CD4-positive, alpha-beta T cell treated with Interleukin-4 for 4 hours (primary cell): Measurements from ENCODE around the gene SUMO1.
A peak's percentile ranks its signal among the peaks of the same experiment; 100 is the strongest.
"Not testable (repeated sequence)": the region's sequence is repeated elsewhere in the genome, so short reads cannot be mapped to it uniquely, and the experiment has no call there.

Source experiments
- DNase-seq: peaks from one replicate; pipeline ENCODE4 v3.0.0-alpha.2; 2020

The SUMO1 gene

DNA sequence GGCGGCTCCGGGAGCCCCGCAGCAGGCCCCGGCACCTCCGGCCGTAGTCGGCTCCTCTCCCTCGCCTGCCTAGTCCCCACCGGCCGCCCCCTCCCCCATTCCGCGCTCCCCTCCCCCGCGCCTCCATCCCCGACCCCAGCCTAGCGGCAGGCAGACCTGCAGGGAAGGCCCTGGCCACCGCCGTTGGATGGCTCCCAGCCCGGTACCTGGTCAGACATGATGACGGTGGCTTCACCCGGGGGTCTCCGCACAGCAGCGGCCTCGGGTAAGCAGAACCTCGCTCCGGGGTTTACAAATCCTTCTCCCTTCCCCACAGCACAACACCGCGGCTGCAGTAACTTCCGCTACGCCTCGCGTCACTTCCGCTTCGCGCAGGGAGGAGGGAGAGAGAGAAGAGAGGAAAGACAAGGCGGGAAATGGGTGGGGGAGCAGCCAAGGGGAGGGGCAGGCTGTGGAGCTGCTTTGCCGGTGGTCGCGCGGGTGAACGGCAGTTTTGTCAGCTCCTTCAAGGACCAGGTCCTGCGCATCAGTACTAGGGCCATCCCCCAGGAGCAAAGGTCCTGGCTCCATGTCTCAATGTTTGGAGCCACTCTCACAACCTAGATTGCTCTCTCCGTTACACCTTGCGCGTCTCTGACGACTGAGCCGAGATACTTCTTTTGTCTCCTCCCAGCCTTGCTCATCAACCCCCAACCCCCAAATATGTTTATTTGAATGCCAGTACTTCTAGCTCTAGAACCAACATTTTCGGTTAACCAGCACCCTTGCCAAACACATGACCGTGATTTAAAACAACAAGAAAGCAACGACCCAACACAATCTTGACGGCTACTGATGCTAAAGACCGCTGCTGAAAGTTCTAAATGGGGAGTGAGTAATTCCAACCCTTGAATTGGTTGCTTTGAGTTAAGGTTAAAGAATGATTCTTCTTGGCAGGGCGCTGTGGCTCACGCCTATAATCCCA lies at the start of gene SUMO1:
Gene SUMO1 (minus strand): TSS at position 364 of the 964 bp plus-strand sequence. CDS start 146 bp downstream, at position 218.
- peak; percentile 91 for DNase-seq

DNA sequence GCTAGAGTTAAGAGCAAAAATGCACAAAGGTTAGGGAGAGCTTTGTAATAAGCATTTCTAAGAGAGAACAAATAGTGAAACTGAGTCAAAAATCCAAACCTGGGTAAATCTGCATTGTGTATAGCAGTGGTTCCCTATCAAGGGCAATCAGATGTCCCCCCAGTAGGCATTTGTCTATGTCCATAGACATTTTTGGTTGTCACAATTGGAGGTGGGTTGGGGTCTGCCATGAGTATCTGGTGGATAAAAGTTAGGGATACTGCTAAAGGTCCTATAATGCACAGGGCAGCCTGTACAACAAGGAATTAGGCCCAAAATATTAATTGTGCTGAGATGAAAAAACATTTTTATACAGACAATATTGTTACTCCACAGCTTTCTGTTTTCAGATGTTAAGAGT lies 48.2 kb upstream of the SUMO1 start:
- no peak for DNase-seq

DNA sequence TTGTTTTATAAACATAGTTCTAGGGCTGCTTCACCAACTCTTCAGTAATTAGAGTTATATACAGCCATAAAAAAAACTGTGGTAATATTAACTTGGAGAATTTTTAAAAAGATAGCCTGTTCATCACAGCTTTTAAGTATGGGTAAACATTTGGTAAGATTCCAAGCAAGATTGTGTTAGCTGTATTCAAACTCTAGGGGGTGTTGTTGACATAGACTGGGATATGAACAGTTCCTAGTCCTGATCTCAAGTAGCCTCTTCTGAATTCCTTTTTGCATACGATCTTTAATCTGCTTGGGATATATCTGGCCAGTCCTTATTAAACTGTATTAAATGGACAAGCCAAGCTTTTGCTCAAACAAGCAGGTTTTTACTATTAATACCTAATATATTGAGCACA lies 40.5 kb upstream of the SUMO1 start:
- DNase-seq, result no peak

DNA sequence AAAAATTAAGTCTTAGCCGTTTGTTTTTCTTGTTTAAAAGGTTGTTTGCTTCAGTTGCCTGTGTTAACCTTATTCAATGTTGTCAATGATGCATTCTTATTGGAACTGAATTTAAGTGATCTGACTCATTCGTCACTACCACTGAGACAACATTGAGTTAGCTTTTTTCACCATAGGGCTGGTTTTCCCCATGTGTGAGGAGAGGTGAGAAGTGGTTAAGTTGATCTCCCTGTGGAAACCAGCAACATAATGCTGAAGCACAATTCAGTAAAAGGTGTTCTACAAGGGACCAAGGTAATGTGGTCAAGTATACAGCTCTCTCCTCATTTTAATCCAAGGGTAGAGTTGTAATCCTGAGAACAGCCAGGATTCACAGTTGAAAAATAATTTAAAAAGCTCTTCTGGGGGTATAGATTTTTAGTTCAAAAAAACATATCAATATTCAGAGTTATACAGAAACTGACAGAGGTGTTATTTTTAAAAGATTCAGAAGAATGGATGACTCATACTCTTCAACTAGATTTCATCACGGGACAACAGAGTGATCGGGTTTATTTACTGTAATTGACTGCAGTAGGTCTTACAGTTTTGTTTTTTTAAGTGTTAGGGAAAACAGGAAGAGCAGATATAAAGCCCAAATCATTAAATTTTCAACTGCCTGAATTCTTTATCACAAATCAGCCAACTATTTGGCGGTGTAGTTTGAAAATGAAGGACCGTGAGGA lies 39.8 kb upstream of the SUMO1 start:
- DNase-seq, result peak; percentile 71

DNA sequence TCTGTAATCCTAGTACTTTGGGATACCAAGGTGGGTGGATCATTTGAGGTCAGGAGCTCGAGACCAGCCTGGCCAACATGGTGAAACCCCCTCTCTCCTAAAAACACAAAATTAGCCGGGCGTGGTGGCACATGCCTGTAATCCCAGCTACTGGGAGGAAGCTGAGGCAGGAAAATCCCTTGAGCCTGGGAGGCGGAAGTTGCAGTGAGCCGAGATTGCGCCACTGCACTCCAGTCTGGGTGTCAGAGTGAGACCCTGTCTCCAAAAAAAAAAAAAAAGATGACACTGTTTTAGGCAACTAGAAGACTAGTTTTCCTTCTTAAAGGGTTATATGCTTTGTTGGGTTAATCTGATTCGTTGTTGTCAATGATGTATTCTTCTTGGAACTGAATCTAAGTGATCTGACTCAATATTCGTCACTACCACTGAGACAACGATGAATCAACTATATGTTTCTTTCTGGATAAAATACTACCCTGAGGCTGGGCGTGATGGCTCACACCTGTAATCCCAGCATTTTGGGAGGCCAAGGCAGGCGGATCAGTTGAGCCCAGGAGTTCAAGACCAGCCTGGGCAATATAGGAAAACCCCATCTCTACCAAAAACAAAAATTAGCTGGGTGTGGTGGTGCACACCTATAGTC lies 37.8 kb upstream of the SUMO1 start:
- not testable (repeated sequence) for DNase-seq

DNA sequence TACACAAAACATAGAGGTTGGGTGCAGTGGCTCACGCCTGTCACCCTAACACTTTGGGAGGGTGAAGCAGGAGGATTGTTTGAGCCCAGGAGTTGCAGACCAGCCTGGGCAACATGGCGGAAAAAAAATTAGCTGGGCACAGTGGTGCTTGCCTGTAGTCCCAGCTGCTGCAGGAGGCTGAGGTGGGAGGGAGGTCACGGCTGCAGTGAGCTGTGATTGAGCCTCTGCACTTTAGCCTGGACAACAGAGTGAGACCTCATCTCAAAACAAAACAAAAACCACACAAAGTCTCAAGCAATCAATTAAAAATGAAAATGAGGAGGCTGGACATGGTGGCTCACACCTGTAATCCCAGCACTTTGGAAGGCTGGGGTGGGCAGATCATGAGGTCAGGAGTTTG lies 32.1 kb upstream of the SUMO1 start:
- DNase-seq, result no peak

DNA sequence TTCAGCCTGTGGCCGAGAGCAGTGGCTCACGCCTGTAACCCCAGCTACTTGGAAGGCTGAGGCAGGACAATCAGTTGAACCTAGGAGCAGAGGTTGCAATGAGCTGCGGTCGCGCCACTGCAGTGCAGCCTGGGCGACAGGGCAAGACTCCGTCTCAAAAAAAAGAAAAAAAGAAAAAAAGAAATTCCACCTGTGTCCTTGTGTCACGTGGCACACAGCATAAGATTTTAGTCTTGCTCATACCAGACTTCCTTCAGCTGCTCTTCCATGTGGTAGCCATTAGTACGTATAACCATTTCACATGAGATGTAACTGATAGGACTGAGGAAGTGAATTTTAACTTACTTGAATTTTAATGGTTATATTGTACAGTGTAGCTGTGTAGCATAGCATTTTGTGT lies 31.2 kb upstream of the SUMO1 start:
- peak; percentile 24 for DNase-seq

DNA sequence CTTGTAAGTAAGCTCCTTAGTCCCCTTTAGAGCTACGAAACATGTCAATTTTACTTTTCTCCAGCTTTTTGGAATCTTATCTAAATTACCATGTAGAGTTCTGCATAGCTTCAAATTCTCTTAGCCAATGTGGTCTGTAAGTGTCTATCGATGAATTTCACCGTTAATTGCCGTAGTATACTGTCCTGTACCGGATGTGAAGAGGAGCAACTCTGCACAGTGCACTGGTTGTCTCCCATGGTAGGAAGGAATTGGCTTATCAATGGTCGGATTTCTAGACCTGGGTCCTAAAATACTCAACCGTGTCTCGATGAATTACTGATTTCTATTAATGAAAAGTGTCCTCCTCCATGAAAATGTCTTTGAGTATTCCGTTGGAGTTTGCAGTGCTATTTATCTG lies 29.1 kb upstream of the SUMO1 start:
- DNase-seq, result no peak

DNA sequence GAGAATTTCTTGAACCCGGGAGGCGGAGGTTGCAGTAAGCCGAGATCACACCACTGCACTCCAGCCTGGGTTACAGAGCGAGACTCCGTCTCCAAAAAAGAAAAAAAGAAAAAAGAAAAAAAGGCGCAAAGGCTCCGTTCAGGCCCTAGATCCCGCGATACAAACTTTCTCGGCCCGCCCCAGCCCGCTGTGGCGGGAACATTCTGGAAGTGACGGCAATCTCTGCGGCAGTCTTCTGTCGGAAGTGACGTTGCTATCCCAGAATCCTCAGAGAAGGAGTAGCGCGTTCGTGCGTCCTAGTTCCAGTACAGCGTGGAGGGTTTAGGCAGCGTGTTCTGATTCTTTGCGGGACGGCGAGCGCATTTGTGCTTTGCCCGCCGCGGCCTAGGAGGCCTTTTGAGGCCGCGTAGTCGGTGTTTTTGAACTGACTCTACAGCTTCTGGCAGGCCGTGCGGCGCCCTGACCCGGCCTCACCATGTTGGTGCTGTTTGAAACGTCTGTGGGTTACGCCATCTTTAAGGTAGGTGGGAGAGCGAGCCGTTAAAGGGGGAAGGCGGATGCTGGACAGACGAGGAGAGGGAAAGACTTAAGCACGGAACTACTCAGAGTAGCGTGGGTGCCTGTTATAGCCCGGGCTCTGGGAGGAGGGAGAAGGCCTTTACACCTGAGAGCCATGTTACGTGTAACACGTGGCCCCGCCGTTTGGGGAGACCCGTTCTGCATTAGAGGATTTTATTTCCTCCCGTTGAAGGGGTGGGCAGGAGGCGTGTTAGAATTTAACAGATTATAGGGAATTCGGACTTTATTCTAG lies 27.3 kb upstream of the SUMO1 start, which contains the start of gene NOP58:
Gene NOP58 (plus strand): TSS at position 297 of the 811 bp plus-strand sequence. CDS start 179 bp downstream, at position 476.
- peak; percentile 91 for DNase-seq

DNA sequence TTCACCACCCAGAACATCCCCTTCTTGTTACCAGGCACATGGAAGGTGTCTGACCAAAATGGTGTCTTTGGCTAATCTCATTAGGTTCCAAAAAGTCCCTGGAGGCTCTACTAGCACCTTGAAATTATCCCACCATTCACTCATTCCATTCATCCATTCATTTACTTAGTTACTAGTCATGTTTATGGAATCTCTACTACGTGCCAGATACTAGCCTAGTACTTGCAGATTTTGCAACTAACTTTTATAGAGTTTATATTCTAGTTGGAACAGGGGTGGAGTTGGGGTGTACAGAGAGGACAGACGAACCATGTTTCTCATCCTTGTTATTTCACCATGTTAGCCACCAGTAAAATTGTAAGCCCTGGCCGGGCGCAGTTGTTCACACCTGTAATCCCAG lies 23.1 kb upstream of the SUMO1 start:
- no peak for DNase-seq

DNA sequence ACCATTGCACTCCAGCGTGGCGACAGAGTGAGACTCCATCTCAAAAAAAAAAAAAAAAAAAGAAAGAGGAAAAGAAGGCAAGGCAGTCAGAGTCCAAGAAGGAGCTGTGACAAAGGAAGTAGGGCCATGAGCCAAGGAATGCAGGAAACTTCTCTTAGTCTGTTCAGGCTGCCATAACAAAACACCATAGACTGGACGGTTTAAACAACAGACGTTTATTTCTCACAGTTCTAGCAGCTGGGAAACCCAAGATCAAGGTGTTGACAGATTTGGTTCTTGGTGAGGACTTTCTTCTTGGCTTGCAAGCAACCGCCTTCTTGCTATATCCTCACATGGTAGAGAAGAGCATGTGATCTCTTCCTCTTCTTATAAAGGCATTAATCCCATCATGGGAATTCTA lies 13.1 kb upstream of the SUMO1 start:
- DNase-seq, result no peak

DNA sequence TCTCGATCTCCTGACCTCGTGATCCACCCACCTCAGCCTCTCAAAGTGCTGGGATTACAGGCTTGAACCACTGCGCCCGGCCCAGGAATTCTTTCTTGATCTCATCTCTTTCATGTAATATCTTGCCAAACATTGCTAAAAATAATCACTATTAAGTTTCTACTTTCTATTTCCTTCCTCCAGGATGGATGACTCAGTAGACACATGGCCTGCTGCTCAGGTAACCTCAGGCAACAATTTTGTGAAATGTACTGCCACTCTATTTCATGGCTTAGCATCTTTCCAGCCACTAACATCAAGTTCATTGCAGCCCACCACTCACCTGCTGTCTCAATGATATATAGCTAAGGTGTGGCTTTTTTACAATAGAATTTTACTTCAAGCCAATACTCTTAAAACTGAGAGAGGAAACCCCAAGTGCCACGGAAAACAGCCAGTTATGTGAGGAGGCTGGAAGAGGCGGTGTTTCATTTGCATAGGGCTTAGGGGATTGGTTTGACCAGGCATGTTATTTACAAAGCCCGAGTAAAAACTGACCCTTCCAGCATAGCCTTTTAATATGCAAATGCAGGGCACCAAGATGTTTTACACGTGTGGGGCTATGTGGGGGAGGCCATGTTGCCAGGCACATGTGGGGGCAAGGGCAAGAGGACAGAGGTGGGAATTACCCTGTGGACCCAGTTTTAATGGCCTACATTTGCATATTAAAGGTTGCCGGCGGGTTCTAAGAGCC lies 11.3 kb upstream of the SUMO1 start:
- no peak for DNase-seq

DNA sequence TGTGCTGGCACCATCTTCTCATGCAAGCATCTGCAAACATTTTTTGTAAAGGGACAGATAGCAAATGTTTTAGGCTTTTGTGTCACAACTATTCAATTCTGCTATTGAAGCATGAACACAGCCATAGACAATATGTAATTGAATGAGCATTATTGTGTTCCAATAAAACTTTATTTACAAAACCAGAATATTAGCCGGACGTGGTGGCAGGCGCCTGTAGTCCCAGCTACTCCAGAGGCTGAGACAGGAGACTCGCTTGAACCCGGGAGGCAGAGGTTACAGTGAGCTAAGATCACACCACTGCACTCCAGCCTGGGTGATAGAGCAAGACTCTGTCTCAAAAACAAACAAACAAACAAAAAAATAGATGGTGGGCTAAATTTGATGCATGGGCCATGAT lies 9.3 kb upstream of the SUMO1 start:
- not testable (repeated sequence) for DNase-seq

DNA sequence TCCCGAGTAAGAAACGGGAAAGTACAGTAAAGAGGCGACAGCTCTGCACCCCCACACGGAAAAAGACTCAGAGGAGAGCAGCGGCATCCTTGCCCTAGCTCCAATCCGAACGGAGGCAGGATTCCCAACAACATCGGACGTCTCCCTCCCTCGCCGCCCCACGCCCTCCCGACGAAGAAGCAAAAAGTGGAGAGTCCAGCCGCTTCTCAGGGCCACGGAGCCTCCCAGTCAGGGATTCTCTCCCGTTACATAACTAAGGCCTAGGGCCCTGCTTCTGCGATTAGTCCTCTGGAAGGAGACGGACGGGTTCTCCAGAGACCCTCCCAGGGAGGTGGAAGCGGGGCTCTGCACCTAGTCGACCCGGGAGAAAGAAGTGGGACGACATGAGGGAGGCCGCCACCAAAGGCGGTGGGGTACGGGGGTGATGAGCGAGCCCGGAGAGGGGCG lies 587 bp downstream of the SUMO1 start:
- DNase-seq, result no peak

DNA sequence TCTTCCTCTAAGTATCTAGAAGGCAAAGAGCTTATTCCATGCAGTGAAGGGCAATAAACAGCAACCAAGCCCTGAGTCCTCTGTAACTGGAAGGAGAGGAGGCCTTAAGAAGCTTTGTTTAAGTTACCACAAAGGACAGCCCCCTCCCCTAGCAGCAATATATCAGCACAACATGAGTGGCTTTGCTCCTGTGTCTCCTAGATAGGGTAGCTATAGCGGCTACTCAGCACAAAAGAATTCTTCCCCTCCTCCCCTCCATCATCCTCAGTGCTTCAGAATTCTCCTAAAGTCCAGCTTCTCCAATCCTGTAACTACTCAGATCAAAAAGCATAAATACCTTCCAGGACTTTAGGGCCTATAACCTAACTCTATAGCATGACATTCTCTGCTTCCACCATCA lies 16.5 kb downstream of the SUMO1 start:
- DNase-seq, result no peak

DNA sequence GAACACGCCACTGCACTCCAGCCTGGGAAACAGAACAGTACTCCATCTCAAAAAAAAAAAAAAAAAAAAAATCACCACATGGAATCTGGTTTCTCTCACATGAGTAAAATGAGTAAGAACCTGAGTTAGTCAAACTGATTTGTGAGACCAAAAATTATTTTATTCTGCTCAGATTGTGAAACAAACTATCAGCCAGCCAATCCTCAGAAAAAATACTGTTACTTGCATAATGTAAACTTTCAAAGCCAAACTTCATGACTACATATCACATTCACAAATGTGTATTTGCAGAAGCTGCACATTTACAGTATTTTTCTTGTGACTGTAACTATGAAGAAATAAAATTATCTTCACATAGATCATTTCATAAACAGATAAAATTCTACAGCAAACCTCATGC lies 23.2 kb downstream of the SUMO1 start:
- DNase-seq, result no peak

DNA sequence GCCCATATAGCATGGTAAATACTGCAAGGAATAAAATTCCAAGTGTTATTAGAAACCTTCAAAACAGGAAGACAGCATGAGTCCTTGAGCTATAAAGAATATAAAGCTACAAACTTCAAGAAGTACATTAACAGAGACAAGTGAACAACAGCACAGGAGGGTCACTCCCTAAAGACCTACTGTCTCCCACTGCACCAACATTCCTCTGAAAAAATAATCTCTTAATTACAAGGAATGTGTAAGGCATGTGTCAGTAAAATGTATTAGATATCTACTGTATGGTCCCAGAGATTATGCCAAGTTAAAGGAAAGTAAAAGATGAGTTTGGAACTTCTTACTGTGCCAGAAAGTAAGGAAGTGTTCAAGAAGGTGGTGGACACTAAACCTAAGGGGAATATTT lies 29.9 kb downstream of the SUMO1 start:
- no peak for DNase-seq

DNA sequence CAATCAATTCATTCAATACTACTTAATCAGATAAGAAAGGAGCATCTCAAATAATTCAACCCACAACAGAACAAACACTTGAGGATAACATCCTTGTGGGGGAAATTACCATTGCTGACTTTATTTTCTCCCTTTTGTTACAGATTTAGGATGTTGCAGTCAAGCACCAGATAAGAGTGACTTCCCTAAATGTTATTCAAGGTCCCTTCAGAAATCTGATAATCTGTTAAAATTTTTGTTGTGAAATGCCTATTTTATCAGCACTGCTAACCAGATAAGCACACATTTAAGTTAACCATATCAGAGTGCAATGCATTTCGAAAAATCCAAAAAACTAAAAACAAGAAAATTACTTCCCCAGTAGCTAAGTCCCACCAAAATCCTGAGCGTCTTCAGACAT lies 33.5 kb downstream of the SUMO1 start:
- no peak for DNase-seq

DNA sequence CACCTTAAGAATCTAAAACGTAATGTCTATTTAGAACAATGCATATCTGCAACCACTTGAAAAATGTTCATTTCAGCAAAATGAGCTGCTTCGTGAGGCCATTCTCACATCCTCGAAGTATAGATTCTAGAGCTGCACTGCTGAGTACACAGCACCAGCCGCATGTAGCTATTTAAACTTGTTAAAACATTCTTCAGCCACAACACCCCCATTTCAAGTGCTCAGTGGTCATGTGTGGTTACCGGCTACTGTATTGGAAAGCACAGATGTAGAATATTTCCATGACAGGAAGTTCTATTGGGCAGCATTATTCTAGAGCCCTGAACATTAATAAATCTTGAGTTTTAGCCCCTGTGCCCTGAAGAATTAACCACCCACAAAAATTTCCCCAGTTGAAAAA lies 35.0 kb downstream of the SUMO1 start:
- DNase-seq, result no peak

DNA sequence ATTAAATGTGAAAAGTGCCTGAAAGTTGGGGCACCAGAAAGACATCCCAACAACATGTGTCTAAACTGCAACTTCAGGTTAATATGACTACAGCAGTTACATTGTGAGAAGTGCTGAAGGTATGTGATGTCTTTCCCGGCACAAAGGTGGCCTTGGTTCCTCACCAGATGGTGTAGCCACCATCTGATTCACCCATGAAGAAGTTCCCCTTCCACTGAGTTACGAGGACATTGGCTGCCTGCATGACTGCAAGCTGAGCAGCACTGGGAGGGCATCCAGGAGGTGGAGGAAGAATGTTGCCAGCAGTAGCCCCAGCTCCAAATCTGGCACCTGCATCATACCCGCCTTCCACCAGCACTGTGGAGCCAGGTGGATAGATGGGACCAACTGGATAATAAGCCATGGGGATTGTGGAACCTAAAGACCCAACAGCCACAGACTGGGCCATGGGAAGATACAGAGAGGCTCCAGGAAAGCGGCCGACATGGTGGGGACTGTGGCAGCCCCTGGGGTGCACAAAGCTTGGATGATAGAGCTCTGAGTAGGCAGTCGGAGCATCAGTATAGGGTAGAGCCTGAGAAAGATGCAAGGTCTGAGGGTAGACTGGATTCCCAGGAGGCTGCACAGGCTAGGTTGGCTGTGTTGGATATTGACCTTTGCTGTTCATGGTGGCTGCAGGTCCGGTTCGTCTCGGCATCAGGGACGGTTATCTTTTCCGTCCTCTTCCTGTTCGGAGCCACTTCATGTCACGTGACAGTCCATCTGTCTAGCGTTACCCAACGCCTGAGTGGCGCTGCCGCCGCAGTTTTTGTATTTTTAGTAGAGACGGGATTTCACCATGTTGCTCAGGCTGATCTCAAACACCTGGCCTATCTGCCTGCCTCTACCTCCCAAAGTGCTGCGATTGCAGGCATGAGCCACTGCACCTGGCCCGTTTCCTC lies 36.9 kb downstream of the SUMO1 start:
- no peak for DNase-seq

DNA sequence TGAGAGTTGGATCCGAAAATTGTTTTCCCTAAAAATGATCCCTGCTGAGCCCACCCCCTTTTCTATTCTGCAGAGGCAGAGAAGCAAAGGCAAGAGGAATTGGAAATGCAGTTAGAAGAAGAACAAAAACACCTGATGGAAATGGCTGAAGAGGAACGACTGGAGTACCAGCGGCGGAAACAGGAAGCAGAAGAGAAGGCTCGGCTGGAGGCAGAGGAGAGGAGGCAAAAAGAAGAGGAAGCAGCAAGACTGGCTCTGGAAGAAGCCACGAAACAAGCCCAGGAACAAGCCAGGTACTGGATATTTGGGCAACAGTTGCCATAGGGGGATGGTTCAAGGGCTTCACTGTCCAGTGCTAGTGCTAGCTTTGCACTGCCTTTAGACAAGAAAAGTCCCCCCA lies 41.7 kb downstream of the SUMO1 start:
- no peak for DNase-seq
